Superior temporal gyrus (tissue), 1 donor: ENCODE measurements around the gene MYBPH.

Experiments used
- DNase-seq: peaks from one replicate; pipeline ENCODE4 v3.0.0-alpha.2; 2016; ENCODE audit errors: extremely low spot score

Gene MYBPH

GRCh38 chr1:203178821-203179666 lies 3.4 kb upstream of the MYBPH start:
- DNase-seq = no peak

GRCh38 chr1:203178083-203178482 lies 2.5 kb upstream of the MYBPH start:
- no peak for DNase-seq

DNA sequence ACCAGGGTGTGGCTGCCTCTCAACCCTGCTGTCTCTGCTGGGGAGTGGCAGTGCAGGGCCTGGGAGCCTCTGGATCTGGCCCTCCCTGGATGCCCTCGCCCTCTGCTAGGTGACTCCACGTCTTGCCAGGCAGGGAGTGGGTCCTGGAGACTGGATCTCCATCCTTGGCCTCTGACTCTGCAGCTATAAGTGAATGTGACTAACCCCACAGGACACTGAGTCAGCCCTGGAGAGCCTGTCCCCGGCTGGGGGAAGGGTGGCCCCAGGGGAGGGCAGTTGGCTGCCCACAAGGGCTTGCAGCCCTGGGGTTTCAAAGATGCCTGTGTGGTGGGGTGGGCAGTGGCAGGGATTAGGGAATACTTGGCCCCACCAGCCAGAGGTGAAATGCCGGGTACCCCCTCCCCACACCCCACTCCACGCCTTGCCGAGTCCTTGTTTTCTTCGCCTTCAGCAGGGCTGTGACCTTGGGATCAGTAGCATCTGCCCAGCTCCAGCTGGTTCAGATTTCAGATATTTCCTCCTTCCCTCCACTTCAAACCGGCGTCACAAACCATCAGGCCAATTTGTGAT lies 1.9 kb upstream of the MYBPH start:
- no peak for DNase-seq

- DNase-seq = no peak
These were observed 1.4 kb upstream of the MYBPH start for GRCh38 chr1:203177036-203177405.

DNA sequence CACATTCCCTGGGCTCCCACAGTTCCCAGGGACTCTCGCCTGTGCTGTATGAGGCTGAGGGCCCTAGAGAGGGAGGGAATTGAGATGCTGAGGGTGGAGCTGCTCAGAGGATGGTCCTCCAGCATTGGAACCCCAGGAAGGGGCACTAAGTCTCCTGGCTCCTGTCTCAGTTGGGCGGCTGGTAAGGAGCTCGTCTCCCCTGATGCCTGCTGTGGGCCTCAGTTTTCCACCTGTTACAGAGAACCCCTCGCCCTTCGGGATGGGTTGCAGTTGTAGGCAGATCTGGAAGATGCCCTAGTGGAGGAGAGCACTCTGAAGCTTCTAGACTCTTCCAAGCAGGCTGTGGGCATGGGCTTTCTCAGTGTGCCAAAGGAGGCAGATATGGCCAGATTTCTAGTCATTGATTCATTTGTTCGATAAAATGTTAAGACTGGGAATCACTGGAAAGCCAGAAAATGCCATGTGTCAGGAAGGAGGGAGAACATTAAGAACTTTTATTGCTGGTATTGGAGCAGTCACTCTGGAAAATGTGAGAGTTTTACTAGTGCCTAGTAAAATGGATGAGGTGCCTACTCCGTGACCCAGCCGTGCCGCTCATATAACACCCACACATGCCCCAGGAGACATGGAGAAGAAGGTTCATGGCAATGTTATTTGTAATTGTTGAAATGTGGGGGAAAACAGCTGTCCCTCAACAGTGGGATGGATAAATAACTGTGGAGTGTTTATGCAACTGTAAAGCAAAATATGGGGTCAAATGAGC lies 828 bp upstream of the MYBPH start:
- DNase-seq = no peak

- no peak for DNase-seq
These were observed 208 bp upstream of the MYBPH start for GRCh38 chr1:203175827-203176241.

- no peak for DNase-seq
These were observed 1.2 kb downstream of the MYBPH start for GRCh38 chr1:203174324-203174985.

- DNase-seq = no peak
These were observed 2.1 kb downstream of the MYBPH start for GRCh38 chr1:203173566-203173965.

- DNase-seq = no peak
These were observed 2.5 kb downstream of the MYBPH start for GRCh38 chr1:203173011-203173555.

DNA sequence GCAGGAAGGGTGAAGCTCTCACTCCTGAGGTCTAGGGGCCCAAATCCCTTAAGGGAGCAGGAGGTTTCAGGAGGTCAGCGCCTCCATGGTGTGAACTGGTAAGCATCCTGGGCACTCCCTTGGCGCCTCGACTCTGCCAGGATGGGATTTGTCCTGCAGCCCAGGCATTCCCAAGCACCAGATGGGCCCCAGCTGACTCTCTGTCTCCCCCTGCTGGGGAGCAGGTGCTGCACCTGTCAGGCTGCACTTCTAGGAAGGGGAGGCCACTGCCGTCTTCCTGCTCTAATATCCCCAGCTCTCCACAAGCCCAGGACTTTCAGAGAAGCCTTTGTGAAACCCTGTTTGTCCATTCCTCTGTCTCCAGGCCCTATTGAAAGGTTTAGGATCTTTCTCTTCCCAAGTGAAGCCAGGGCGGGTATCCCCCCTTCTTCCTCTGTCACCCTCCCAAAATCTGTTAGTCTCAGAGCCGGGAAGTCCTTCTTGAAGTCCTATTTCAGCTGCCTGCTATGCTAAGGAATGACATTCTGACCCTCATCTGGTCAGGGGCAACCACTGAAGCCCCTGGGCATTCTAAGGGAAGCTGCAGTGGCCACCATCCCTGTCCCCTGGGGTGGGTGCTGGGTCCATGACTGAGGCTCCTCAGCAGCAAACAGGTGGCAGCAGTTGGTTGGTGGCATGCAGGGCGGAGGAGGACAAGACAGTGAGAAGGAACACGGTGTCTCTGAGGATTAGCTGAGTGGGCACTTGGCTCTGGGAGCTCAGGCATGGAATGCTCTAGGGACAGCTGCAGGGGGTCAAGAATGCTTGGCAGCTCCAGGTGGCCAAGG lies 3.2 kb downstream of the MYBPH start:
- peak; percentile 74 for DNase-seq

GRCh38 chr1:203171341-203172183 lies 4.1 kb downstream of the MYBPH start:
- no peak for DNase-seq

DNA sequence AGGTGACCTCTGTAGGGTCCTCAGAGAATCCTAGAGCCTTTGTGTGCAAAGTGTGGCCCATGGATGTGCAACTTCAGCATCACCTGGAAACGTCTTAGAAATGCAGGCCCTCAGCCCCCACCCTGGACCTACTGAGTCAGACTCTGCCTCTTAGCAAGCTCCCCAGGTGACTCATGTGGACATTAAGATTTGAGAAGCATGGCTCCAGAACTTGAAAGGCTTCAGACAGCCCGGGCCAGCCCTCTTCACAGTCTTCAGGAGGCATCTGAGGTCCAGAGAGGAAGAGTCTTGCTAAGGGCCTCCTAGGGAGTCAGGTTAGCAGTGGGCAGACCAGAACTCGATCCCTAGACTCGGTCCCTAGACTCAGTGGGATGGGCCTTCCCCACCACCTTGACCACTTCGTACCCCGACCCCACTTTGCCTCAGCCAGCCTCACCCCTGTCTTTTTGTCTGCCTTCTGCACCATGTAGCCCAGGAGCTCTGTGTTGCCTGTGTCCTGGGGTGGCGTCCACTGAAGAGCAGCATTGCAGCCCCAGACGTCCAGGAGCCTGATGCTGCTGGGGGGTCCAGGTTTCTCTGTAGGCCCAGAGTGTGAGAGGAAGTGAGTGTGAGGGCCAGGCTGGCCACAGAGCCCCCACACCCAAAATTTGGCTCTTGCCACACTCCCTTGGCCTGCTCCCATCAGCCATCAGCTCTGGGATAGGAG lies 4.8 kb downstream of the MYBPH start:
- no peak for DNase-seq

GRCh38 chr1:203169770-203170520 lies 5.7 kb downstream of the MYBPH start:
- no peak for DNase-seq

DNA sequence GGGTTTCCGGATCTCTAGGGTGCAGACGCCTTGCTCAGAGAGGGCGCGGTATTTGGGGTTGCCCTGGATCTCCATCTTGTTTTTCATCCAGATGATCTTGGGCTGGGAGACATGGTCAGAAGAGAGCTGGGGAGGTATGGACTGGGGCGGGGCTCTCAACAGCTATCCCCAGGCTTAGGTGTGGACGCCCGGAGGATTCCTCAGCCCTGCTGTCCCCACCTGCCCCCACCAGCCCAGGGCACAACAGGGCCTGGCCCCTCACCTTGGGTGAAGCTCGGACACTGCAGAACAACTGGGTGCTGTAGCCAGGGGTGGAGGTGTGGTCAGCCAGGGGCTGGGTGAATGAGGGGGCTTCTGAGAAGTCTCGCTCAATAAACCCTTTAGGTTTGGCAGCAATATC lies 6.6 kb downstream of the MYBPH start:
- DNase-seq = no peak

GRCh38 chr1:203168256-203168786 lies 7.3 kb downstream of the MYBPH start:
- no peak for DNase-seq

DNA sequence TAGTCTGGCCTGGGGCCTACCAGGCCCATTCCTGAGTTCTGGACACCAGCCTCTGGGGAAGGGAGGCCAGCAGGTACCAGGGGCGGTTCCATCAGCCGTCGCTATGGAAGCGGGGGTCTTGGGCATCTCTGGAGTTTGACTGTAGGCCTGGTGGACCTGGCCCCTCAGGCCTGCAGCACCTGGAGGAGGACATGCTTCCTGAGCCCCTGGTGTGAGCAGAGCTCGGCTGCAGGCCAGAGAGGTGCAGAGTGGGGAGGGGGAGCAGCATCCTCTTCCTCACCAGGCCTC lies 7.8 kb downstream of the MYBPH start:
- no peak for DNase-seq

DNA sequence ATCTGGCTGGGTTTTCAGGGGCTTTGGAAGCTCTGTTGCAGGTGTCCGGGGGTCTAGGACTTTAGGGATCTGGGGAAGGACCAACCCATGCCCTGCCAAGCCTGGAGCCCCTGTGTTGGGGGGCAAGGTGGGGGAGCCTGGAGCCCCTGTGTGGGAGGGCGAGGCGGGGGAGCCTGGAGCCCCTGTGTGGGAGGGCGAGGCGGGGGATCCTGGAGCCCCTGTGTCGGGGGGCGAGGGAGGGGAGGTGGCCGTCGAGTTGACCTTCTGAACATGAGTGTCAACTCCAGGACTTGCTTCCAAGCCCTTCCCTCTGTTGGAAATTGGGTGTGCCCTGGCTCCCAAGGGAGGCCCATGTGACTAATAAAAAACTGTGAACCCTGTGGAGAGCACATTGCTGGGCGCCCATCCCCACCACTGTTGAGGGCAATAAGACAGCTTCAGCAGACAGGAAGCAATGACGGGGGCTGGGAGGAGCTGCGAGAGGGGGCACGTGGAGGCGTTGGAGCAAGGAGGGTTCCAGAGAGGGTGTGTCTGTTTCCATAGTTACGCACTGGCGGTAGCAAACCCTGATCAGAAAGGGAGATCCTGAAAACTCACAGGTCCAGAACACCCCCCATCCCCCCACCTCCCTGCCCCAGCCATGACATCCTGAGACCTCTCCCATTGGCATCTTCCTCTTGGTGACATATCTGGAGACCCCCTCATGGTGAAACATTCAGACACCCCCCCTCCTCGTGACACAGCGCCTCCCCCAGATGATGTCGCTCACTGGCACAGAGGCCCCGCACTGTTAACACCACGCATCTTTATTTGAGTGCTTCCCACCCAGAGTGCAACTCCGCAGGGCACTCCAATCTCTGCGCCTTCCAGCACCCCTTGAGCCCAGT lies 8.4 kb downstream of the MYBPH start:
- no peak for DNase-seq
